Measurements from ENCODE around the gene ELK3. TPM values are rescaled to one million over a fixed set of nuclear protein-coding genes. Genes with fewer than 3 reads are reported as not detected.

The ELK3 gene
- total and polyA plus RNA-seq, 2 of the 8 experiments (the other 6 are each of a cell fraction or from before 2014, with no cell fraction given), result 3.5 to 14.3 TPM

DNA sequence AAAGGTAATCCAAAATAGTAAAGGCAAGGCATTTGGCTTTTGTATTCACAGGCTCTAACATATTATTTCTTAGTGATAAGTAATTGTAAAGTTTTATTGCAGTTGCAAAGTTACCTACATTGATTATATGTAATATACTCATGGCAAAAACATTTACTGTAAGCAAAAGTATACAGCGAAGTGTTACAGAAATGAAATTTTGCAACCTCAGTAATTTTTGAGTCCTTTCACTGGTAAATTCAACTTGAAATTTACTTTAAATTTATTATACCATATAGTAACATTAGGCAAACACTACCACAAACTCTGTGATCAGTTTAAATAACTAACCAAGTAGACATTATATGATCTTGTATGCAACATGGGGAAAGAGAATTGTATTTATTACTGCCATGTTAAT, 117.0 kb downstream of the ELK3 start:
- no peak overlapping the region for H3K23ac ChIP-seq (ENCODE audit: insufficient read length)
- H3K27ac ChIP-seq (ENCODE audit: low read depth, low read length), result no peak overlapping the region
- no peak overlapping the region for H3K4me2 ChIP-seq (ENCODE audit: insufficient read depth in 1 of 2, low read depth in 2 of 2, low read length in 2 of 2)
- FAIRE-seq, result no peak
- no peak for DNase-seq (ENCODE audit: low read depth in 1 of 2, low spot score in 2 of 2)
- H2AK5ac ChIP-seq (ENCODE audit: low read depth, low read length), result no peak overlapping the region
- no peak overlapping the region for H2AFZ ChIP-seq (ENCODE audit: low read length)
- H4K8ac ChIP-seq (ENCODE audit: extremely low read depth, insufficient read depth, low read length), result no peak overlapping the region
- POLR2A ChIA-PET (ENCODE audit: partially characterized antibody), result no interaction called here
- no peak overlapping the region for H2BK120ac ChIP-seq (replicated peaks; ENCODE audit: low read depth, low read length)
- H2BK20ac ChIP-seq (ENCODE audit: low read length), result no peak overlapping the region
- no peak overlapping the region for H2BK15ac ChIP-seq (ENCODE audit: low read length)
- peaks cover 0 to 2% of the 10 kb centered on the region in 2 experiments; a peak in 1 of 4 replicates for H3K79me2 ChIP-seq (ENCODE audit: control insufficient read depth in 1 of 2, insufficient read depth in 2 of 2, low read length in 2 of 2)
- H3K79me1 ChIP-seq (ENCODE audit: low read depth, low read length), result no peaks in the 10 kb centered on the region
- no peak for TF ChIP-seq RAD21 (IDR thresholded peaks at IDR 0.05 in 1 of 2, conservative IDR thresholded peaks at IDR 0.05 in 1 of 2; ENCODE audit: low read depth in 2 of 2, low read length in 2 of 2)
- no peak for TF ChIP-seq GTF2F1 (IDR thresholded peaks at IDR 0.05; ENCODE audit: borderline replicate concordance, low read depth, low read length)
- TF ChIP-seq RNF2 (IDR thresholded peaks at IDR 0.05; ENCODE audit: borderline replicate concordance, low read depth, low read length, missing control alignments, poor library complexity, severe bottlenecking), result no peak
- no peak for TF ChIP-seq JUN (IDR thresholded peaks at IDR 0.05; ENCODE audit: low read depth, low read length)
- no peak for TF ChIP-seq TCF12 (IDR thresholded peaks at IDR 0.05; ENCODE audit: low read depth, low read length)
- no peak for TF ChIP-seq SP1 (IDR thresholded peaks at IDR 0.05; ENCODE audit: low read depth, low read length)
- no peak overlapping the region for H3K14ac ChIP-seq (ENCODE audit: insufficient read length)
- H3K4ac ChIP-seq (replicated peaks; ENCODE audit: insufficient read length, low read depth, low read length), result no peak overlapping the region
- no peak overlapping the region for H2BK12ac ChIP-seq (ENCODE audit: low read depth, low read length)
- no peaks in the 10 kb centered on the region for H3K27me3 ChIP-seq (replicated peaks in 1 of 4; ENCODE audit: control insufficient read depth in 3 of 4, extremely low read depth in 1 of 4, insufficient read depth in 3 of 4, low read length in 3 of 4)
- peaks cover 0 to 11% (median 0%) of the 10 kb centered on the region in 4 experiments; a peak in 2 of 8 replicates for H3K36me3 ChIP-seq (ENCODE audit: control insufficient read depth in 2 of 4, insufficient read depth in 4 of 4, low read length in 3 of 4)
- H3K9ac ChIP-seq (replicated peaks in 1 of 4; ENCODE audit: extremely low read depth in 1 of 4, low read depth in 3 of 4, low read length in 3 of 4), result no peak overlapping the region
- H3K18ac ChIP-seq (ENCODE audit: extremely low read depth, low read length), result no peak overlapping the region
- 93% methylated on average over 1 of the region's 1 CpG; no CpG with 5 or more reads in 1 of the 2 experiments for WGBS, 2 experiments (ENCODE audit: extremely low coverage in 1 of 2, insufficient coverage in 1 of 2, insufficient read length in 1 of 2, insufficient replicate concordance in 2 of 2, low coverage in 1 of 2, low lambda C conversion rate in 2 of 2, missing lambda C conversion rate in 1 of 2)
- no peaks in the 10 kb centered on the region for H3K9me3 ChIP-seq (ENCODE audit: insufficient read depth in 2 of 2, low read depth in 1 of 2, low read length in 1 of 2)
- CTCF ChIA-PET (ENCODE audit: partially characterized antibody), result interaction anchor here (1.2 kb wide), 1 partner anchor 177 kb away, joined by 3 read pairs; the partner anchor contains the start of gene CFAP54
- peaks cover 0 to 1% (median 0%) of the 10 kb centered on the region in 4 experiments; a peak in 1 of 7 replicates for H3K4me1 ChIP-seq (replicated peaks in 1 of 4; ENCODE audit: control insufficient read depth in 3 of 4, insufficient read depth in 4 of 4, low read length in 3 of 4)
- no peaks in the 10 kb centered on the region for H3K23me2 ChIP-seq (ENCODE audit: low read depth, low read length)
- no peak overlapping the region for H3K4me3 ChIP-seq (ENCODE audit: extremely low read depth in 1 of 4, insufficient read depth in 2 of 4, low read depth in 3 of 4, low read length in 4 of 4)
- H4K91ac ChIP-seq (replicated peaks; ENCODE audit: insufficient read length, low read length), result no peak overlapping the region
- H4K5ac ChIP-seq (ENCODE audit: insufficient read length, low read depth, low read length), result no peak overlapping the region
- no peaks in the 10 kb centered on the region for H4K20me1 ChIP-seq (replicated peaks in 1 of 2; ENCODE audit: control insufficient read depth in 1 of 2, insufficient read depth in 2 of 2, low read length in 2 of 2)
- H3K56ac ChIP-seq (replicated peaks; ENCODE audit: insufficient read length, low read depth, low read length), result no peak overlapping the region
- no peak overlapping the region for H2BK5ac ChIP-seq (ENCODE audit: low read depth, low read length)
